Endodermal cell (in vitro differentiated cells): ENCODE data around the gene ZBED4. TPM values are rescaled to one million over a fixed set of nuclear protein-coding genes. Genes with fewer than 3 reads are reported as not detected.

ENCODE experiments used
- DNase-seq: peaks from one replicate; pipeline ENCODE4 v3.0.0-alpha.2; 2017
- H3K27ac ChIP-seq: 2 replicates; pipeline ENCODE4 v1.5.1; 2013; ENCODE audit warnings: mild to moderate bottlenecking, low read depth, low read length, moderate library complexity
- H3K27me3 ChIP-seq: 2 replicates; pipeline ENCODE4 v1.6.1; 2013; ENCODE audit warnings: mild to moderate bottlenecking, low read length, moderate library complexity; ENCODE audit not compliant: insufficient read depth, control insufficient read depth, poor library complexity, severe bottlenecking
- H3K36me3 ChIP-seq: 2 replicates; pipeline ENCODE4 v1.7.0; 2013; ENCODE audit warnings: mild to moderate bottlenecking, low read length, moderate library complexity; ENCODE audit not compliant: control insufficient read depth, insufficient read depth
- H3K4me1 ChIP-seq: one replicate; pipeline ENCODE4 v1.7.0; 2013; ENCODE audit warnings: low read length; ENCODE audit not compliant: control insufficient read depth, insufficient read depth
- H3K4me3 ChIP-seq: 2 replicates; pipeline ENCODE4 v1.5.1; 2013; ENCODE audit warnings: mild to moderate bottlenecking, low read length, moderate library complexity
- H3K9ac ChIP-seq: 2 replicates; pipeline ENCODE4 v1.6.1; 2013; ENCODE audit warnings: mild to moderate bottlenecking, low read length, moderate library complexity; ENCODE audit not compliant: poor library complexity, severe bottlenecking; ENCODE audit errors: extremely low read depth
- H3K9me3 ChIP-seq: 2 replicates; pipeline ENCODE4 v1.6.1; 2013; ENCODE audit warnings: mild to moderate bottlenecking, low read length, moderate library complexity; ENCODE audit not compliant: control insufficient read depth
- H3K27ac Mint-ChIP-seq: 2 replicates; pipeline ENCODE4 v1.8.0; 2020; ENCODE audit warnings: mixed read lengths
- H3K27me3 Mint-ChIP-seq: 2 replicates; pipeline ENCODE4 v1.8.0; 2021; ENCODE audit warnings: mild to moderate bottlenecking, mixed read lengths; ENCODE audit not compliant: insufficient read depth
- H3K36me3 Mint-ChIP-seq: 2 replicates; pipeline ENCODE4 v1.8.0; 2020; ENCODE audit warnings: low read depth, mixed read lengths
- H3K4me1 Mint-ChIP-seq: 2 replicates; pipeline ENCODE4 v1.8.0; 2020; ENCODE audit warnings: mixed read lengths
- H3K4me3 Mint-ChIP-seq: 2 replicates; pipeline ENCODE4 v1.8.0; 2020; ENCODE audit warnings: mild to moderate bottlenecking, moderate library complexity, mixed read lengths
- H3K9me3 Mint-ChIP-seq: 2 replicates; pipeline ENCODE4 v1.8.0; 2020; ENCODE audit warnings: mild to moderate bottlenecking, mixed read lengths
- WGBS, 2 experiments: methylation state at CpG; one replicate each; pipeline versions ENCODE4 v1.1.5 to v1.1.7; 2013; ENCODE audit warnings: missing lambda C conversion rate in 2 of 2, mixed read lengths in 1 of 2; ENCODE audit not compliant: insufficient coverage in 1 of 2, insufficient read length in 1 of 2; 5-methylcytosine and 5-hydroxymethylcytosine counted together
- total RNA-seq, 2 donors: library from RNA; stranded (reverse); fragmentation: NEBNext Ultra II Directional in 1 of 2; extraction: Animal tissue kit (Norgen Biotek cat#: 25700) in 1 of 2; gene quantifications; 2 replicates in 1 of 2; 3 replicates in 1 of 2; pipeline ENCODE4 v1.2.1, GENCODE V29; 2021
- TF ChIP-seq, protein P1 (sequence below): fragments of 200-600 bp; sonication (generic); conservative IDR thresholded peaks from 2 replicates; pipeline ENCODE4 v1.5.0; 2021; ENCODE audit warnings: antibody characterized with exemption, mild to moderate bottlenecking

Gene ZBED4
- total RNA-seq, 2 donors from 2014 or later = 22.0 to 26.6 TPM

DNA sequence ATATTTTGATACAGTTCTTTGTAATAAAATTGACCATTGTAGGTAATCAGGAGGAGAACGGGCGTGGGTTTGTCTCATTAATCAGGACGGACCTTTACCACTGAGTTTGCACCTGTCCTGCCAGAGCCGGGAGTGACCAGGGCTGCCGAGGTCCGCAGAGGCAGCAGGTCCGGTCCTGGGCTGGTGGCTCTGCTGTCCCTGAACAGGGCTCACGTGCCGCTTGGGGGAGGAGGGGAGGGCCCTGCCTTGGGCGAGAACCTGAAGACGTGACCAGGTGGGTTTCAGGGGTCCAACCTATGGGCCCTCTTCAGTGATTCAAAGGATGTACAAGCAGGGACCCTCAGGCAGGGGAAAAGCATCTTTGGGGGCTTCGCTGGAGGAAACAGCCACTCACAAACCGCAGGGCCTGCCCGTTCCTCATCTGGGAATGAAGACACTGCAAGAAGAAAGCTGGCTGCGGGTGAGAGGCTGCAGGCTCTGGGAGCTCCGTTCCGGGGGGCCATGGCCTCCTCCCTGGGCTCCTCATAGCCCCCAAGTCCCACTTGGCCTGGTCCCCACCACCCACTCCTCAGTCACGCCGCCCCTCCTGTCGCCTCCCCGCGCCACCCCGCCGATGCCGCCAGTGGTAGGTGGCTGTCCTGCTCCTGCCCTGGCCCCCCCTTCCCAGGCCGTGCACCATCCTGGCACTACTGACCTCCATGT lies 74.0 kb downstream of the ZBED4 start:
- WGBS, 2 experiments = 88 to 89% methylated on average over 11 to 26 of the region's 26 CpGs
- no peak overlapping the region for H3K27ac Mint-ChIP-seq

DNA sequence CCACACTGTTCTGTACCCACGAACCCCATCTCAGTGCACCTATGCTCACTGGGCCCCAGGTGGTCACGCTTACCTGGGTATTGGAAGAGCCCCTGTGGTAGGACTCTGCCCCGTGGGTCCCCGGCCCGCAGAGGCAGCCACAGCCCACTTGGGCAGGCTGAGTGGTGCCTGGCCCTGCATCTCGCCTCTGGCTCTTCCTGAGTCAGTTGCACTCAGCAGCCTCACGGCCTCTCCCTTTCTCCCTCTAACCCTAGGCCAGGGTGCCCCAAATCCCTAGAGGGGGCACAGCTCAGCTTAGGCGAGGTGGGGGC lies 74.5 kb downstream of the ZBED4 start:
- H3K27me3 ChIP-seq = peaks cover 15% of the 10 kb centered on the region
- peaks cover 28% of the 10 kb centered on the region for H3K36me3 Mint-ChIP-seq
- peaks cover 18% of the 10 kb centered on the region for H3K27me3 Mint-ChIP-seq
- H3K9me3 ChIP-seq = no peaks in the 10 kb centered on the region
- no peak overlapping the region for H3K27ac ChIP-seq
- no peak for DNase-seq
- H3K9ac ChIP-seq = no peak overlapping the region
- H3K4me3 Mint-ChIP-seq = no peak overlapping the region
- H3K4me3 ChIP-seq = no peak overlapping the region
- H3K36me3 ChIP-seq = peaks cover 14% of the 10 kb centered on the region
- 90 to 95% methylated on average over 2 to 8 of the region's 8 CpGs for WGBS, 2 experiments
- TF ChIP-seq, protein P1, sequence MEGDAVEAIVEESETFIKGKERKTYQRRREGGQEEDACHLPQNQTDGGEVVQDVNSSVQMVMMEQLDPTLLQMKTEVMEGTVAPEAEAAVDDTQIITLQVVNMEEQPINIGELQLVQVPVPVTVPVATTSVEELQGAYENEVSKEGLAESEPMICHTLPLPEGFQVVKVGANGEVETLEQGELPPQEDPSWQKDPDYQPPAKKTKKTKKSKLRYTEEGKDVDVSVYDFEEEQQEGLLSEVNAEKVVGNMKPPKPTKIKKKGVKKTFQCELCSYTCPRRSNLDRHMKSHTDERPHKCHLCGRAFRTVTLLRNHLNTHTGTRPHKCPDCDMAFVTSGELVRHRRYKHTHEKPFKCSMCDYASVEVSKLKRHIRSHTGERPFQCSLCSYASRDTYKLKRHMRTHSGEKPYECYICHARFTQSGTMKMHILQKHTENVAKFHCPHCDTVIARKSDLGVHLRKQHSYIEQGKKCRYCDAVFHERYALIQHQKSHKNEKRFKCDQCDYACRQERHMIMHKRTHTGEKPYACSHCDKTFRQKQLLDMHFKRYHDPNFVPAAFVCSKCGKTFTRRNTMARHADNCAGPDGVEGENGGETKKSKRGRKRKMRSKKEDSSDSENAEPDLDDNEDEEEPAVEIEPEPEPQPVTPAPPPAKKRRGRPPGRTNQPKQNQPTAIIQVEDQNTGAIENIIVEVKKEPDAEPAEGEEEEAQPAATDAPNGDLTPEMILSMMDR = no peak
- no peak overlapping the region for H3K27ac Mint-ChIP-seq
- no peaks in the 10 kb centered on the region for H3K9me3 Mint-ChIP-seq
- H3K4me1 Mint-ChIP-seq = no peaks in the 10 kb centered on the region
- no peaks in the 10 kb centered on the region for H3K4me1 ChIP-seq

More for the DNA sequence above, 74.0 kb downstream of the ZBED4 start:
- Mint-ChIP-seq H3K9me3 (no peaks in the 10 kb centered on the region), H3K4me3 (no peak overlapping the region), H3K4me1 (no peaks in the 10 kb centered on the region), H3K36me3 (peaks cover 28% of the 10 kb centered on the region), H3K27me3 (peaks cover 16% of the 10 kb centered on the region)
- TF ChIP-seq, protein P1 = no peak
- DNase-seq = no peak
- peaks cover 15% of the 10 kb centered on the region for H3K36me3 ChIP-seq
- no peak overlapping the region for H3K9ac ChIP-seq
- H3K4me3 ChIP-seq = no peak overlapping the region
- peaks cover 15% of the 10 kb centered on the region for H3K27me3 ChIP-seq
- no peak overlapping the region for H3K27ac ChIP-seq
- H3K4me1 ChIP-seq = no peaks in the 10 kb centered on the region
- H3K9me3 ChIP-seq = no peaks in the 10 kb centered on the region

DNA sequence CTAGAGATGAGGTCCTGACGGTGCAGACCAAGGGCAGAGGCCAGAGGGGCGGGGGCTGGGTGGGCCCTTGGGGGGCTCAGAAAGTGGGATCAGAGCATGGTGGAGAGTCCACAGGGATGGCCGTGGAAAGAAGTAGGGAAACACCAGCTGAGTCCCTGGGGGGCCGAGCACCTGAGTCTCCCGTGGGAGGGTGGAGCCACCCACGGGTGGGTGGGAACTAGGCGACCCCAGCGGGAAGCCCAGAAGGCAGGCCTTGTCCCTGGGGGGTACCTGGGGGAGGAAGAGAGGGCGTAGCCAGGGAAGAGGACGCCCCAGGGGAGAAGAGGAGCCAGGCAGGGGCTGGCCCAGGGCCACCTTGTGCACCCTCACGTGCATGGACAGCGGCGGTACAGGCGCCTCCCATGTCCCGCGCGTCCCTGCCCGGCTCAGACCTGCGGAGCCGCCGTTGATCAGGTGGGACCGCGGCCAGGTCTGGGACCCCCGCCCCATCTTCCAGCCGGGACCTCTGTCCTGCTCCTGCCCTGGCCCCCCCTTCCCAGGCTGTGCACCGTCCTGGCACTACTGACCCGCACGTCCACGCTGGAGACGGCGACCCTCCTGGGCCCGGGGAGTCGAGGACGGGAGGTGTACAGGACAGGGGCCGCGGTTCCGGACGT lies 75.0 kb downstream of the ZBED4 start:
- Histone ChIP-seq H3K27me3 (peaks cover 15% of the 10 kb centered on the region), H3K9ac (no peak overlapping the region), H3K9me3 (no peaks in the 10 kb centered on the region), H3K27ac (no peak overlapping the region), H3K4me1 (no peaks in the 10 kb centered on the region), H3K4me3 (no peak overlapping the region), H3K36me3 (peaks cover 8% of the 10 kb centered on the region)
- Mint-ChIP-seq H3K9me3 (no peaks in the 10 kb centered on the region), H3K27ac (no peak overlapping the region), H3K4me3 (no peak overlapping the region), H3K4me1 (no peaks in the 10 kb centered on the region), H3K36me3 (peaks cover 23% of the 10 kb centered on the region), H3K27me3 (peaks cover 19% of the 10 kb centered on the region)
- 75 to 86% methylated on average over 14 to 38 of the region's 38 CpGs for WGBS, 2 experiments
- TF ChIP-seq, protein P1 = no peak
- DNase-seq = no peak
